NB4 (cell line): ENCODE measurements around the gene SPTBN5.

ENCODE experiments used
- DNase-seq: peaks from one replicate; pipeline ENCODE4 v3.0.0; 2010; ENCODE audit warnings: low read depth
- H3K4me3 ChIP-seq: one replicate; pipeline ENCODE4 v1.5.1; 2011; ENCODE audit warnings: mild to moderate bottlenecking, low read depth, low read length, moderate library complexity
- MYC ChIP-seq: IDR thresholded peaks from 2 replicates; pipeline ENCODE4 v1.6.1; 2011; ENCODE audit warnings: low read depth, low read length
- POLR2A ChIP-seq: IDR thresholded peaks from 2 replicates; pipeline ENCODE4 v1.6.1; 2011; ENCODE audit warnings: mild to moderate bottlenecking; ENCODE audit not compliant: insufficient read length; ENCODE audit errors: extremely low read depth
- TF ChIP-seq, protein P1 (sequence below): IDR thresholded peaks from 2 replicates; pipeline ENCODE4 v1.6.1; 2011; ENCODE audit warnings: low read depth, low read length
- TF ChIP-seq, protein P2 (sequence below): IDR thresholded peaks from one replicate; pipeline ENCODE4 v1.5.1; 2012; ENCODE audit warnings: low read depth, low read length

SPTBN5 gene

DNA sequence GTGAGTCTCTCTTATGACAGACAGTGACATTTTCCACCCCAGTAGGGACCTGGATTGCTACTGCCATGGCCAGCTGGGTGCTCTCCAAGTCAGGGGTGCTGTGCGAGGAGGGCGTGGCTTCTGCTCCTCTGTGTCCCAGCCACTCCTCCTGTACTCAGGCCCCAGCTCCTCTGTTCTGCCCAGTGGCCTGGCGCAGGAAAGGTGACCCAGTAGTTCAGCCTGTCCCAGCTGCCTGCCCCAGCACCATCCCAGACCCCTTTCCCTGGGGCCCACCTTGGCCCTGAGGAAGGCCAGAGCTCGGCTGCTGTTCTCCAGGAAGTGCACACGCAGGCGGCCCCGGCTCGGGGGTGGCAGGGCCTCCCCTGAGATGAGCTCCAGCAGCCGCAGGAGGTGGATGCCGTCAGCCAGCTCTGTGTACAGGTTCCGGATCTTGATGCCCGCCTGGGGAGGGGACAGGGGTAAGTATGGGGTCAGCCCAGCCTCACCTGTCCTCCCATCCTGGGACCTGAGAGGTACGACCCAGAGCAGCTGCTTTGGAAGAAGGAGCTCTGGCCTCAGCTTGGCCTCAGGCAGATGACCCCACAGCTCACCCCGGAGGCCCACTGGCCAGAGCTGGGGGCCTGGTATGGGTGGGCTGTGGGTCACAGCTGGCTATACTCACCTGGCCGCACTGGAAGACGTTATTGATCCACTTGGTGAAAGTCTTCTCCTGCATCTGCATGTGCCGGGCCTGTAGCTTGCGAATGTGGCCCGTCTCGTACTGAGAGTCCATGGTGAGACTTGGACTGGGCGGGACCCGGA is 1.0 kb downstream of the SPTBN5 start:
- TF ChIP-seq, protein P1, sequence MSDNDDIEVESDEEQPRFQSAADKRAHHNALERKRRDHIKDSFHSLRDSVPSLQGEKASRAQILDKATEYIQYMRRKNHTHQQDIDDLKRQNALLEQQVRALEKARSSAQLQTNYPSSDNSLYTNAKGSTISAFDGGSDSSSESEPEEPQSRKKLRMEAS: no peak
- TF ChIP-seq, protein P2, sequence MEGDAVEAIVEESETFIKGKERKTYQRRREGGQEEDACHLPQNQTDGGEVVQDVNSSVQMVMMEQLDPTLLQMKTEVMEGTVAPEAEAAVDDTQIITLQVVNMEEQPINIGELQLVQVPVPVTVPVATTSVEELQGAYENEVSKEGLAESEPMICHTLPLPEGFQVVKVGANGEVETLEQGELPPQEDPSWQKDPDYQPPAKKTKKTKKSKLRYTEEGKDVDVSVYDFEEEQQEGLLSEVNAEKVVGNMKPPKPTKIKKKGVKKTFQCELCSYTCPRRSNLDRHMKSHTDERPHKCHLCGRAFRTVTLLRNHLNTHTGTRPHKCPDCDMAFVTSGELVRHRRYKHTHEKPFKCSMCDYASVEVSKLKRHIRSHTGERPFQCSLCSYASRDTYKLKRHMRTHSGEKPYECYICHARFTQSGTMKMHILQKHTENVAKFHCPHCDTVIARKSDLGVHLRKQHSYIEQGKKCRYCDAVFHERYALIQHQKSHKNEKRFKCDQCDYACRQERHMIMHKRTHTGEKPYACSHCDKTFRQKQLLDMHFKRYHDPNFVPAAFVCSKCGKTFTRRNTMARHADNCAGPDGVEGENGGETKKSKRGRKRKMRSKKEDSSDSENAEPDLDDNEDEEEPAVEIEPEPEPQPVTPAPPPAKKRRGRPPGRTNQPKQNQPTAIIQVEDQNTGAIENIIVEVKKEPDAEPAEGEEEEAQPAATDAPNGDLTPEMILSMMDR: no peak
- TF ChIP-seq POLR2A (no peak), MYC (no peak)
- no peak overlapping the region for H3K4me3 ChIP-seq
- DNase-seq: no peak

DNA sequence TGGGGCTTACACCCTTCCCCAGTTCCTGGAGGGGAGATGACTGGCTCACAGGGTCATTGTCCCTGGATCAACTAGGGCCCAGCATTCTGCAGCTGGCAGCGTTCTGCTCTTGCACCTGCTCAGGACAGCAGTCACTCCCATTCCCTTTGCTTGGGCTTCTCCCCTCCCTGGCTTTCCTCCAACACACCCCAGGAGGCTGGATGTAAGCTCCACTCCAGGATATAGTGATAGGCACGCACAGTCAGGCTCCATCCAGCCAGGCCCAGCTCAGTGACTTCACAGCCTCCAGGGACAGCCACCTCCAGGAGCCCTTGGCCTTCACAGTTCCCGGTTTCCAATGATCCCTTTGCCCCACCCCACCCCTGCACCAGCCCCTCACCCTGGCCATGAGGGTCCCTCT is 1.9 kb downstream of the SPTBN5 start:
- H3K4me3 ChIP-seq: no peak overlapping the region
- TF ChIP-seq MYC: no peak
- no peak for TF ChIP-seq POLR2A
- TF ChIP-seq, protein P2: no peak
- TF ChIP-seq, protein P1: no peak
- DNase-seq: no peak

DNA sequence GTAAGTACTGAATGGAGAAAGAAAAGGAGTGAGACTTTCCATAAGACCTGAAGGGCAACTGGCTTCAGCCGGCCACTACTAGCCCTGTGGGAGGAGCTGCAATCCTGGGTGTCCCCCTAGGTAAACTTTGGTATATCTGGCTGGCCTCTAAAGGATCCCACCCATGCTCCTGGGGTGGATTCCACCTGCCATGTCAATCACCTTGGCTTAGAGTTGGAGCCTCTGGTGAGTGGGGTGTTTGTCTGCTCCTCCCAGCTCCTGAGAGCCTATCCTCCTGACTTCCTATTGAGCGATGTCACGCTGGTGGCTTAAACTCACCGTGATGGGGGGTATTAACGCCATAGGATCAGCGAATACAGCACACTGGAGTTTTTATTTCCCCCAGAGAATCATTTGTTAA is 2.6 kb downstream of the SPTBN5 start:
- no peak overlapping the region for H3K4me3 ChIP-seq
- no peak for DNase-seq
- TF ChIP-seq, protein P2: no peak
- TF ChIP-seq, protein P1: no peak
- TF ChIP-seq MYC: no peak
- no peak for TF ChIP-seq POLR2A

DNA sequence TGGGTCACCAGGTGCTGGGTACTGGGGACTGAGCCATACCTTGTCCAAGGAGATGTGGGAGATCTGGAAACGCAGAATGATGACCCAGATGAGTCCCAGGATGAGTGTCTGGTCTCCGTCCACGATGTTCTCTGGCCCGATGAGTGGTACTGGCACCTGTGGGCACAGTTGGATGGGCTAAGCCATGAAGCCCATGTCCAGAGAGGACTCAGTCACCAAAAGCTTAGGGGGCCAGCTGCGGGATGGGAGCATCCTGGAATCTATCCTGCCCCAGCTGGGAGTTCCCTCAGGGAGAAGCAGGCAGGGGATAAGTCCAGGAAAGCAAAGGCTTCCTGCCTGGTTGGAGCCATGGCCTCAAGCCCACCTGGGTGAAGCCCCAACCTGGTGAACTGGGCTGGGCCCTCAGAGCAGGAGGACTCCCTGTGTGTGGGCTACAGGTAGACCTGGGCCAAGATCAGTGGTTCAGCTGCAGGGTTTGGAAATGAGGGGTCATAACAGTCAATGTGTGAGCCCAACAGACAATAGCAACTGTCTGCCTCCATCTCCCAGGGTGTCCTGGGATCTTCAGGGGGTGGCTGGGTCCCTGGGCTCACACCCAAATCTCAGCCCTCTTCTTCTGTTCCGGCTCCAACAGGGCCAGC is 3.7 kb downstream of the SPTBN5 start:
- no peak for DNase-seq
- TF ChIP-seq, protein P2: no peak
- TF ChIP-seq POLR2A (no peak), MYC (no peak)
- TF ChIP-seq, protein P1: no peak
- no peak overlapping the region for H3K4me3 ChIP-seq

DNA sequence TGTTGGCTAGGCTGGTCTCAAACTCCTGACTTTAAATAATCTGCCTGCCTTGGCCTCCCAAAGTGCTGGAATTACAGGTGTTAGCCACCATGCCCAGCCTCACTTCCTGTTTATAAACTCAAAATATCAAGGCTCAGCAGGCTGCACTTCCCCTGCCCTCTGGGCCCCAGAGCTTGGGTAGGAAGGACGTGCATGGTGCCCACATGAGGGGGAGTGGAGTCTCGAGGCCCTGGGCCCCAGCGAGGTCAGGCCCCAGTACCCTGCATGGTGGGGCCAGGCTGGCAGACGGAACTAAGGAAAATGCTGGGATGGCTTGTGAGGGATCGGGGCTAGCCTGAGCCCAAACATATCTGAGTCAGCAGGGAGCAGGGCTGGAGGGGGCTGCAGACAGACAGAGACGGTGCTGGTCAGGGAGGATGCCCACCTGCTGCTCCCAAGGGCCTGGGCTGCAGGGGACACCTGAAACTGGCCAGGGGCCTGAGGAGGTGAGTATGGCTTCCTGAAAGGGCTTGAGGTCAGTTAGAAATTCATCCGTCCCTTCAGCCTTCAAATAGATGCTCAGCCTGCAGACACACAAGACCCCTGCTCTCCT is 5.1 kb downstream of the SPTBN5 start:
- no peak overlapping the region for H3K4me3 ChIP-seq
- TF ChIP-seq MYC: peak; percentile 51; the same call in 1 of the 2 replicates
- TF ChIP-seq, protein P2: no peak
- TF ChIP-seq, protein P1: peak; percentile 73
- DNase-seq: peak; percentile 66
